Activated CD4-positive, alpha-beta T cell treated with anti-CD3 and anti-CD28 coated beads, Interleukin-2, amount 10 ng/mL, durations not matched to agents 7 days and 5 days (primary cell): ENCODE results near the gene CACNA1C. TPM values are rescaled to one million over a fixed set of nuclear protein-coding genes. Genes with fewer than 3 reads are reported as not detected.
"Not testable (repeated sequence)": the region's sequence is repeated elsewhere in the genome, so short reads cannot be mapped to it uniquely, and the experiment has no call there.

Experiments used
- CTCF ChIA-PET: fragments of 350-600 bp; sonication (Branson Sonifier 250); formaldehyde crosslinking; loops from one replicate; lab custom pipeline; 2021; ENCODE audit warnings: antibody characterized with exemption; lab: Charles Lee
- POLR2A ChIA-PET: fragments of 350-600 bp; sonication (Branson Sonifier 250); formaldehyde crosslinking; loops from one replicate; lab custom pipeline; 2021; ENCODE audit warnings: antibody characterized with exemption; lab: Charles Lee
- DNase-seq: peaks from one replicate; pipeline ENCODE4 v3.0.0-alpha.2; 2020
- H3K27ac Mint-ChIP-seq: one replicate; pipeline ENCODE4 v1.8.0; 2021; ENCODE audit warnings: mild to moderate bottlenecking, moderate library complexity, mixed read lengths
- H3K27me3 Mint-ChIP-seq: one replicate; pipeline ENCODE4 v1.8.0; 2021; ENCODE audit warnings: mixed read lengths
- H3K36me3 Mint-ChIP-seq: one replicate; pipeline ENCODE4 v1.8.0; 2021; ENCODE audit warnings: low read depth, mixed read lengths
- H3K4me1 Mint-ChIP-seq: one replicate; pipeline ENCODE4 v1.8.0; 2021; ENCODE audit warnings: mixed read lengths
- H3K4me3 Mint-ChIP-seq: one replicate; pipeline ENCODE4 v1.8.0; 2021; ENCODE audit warnings: mild to moderate bottlenecking, moderate library complexity, mixed read lengths
- H3K9me3 Mint-ChIP-seq: one replicate; pipeline ENCODE4 v1.8.0; 2021; ENCODE audit warnings: mixed read lengths
- total RNA-seq, 2 experiments: library from RNA; stranded (reverse); gene quantifications; one replicate each; pipeline ENCODE4 v1.2.3, GENCODE V29; 2021

The CACNA1C gene
- total RNA-seq, 2 experiments from 2014 or later, result 0.12 to 0.15 TPM

DNA sequence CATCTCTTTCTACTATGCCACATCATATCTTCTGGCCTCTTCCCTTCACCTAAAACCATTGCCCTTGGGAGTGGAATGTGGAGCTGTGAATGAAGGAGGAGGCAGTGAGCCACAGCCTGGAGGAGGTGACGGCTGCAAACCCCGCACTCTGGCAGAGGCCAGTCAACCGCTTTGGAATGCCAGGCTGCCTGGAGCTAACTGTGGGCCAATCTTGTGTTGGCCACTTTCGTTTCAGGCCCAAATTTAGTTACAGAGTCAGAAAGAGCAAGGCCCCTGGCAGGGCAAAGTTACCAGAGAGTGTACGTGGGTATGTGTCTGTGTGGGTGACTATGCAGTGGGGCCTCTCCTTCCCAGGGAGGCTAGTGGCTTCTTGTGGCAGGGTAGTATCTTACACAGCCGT, 40.1 kb downstream of the CACNA1C start:
- no peak for DNase-seq
- Mint-ChIP-seq H3K36me3 (no peaks in the 10 kb centered on the region), H3K4me1 (peaks cover 6% of the 10 kb centered on the region), H3K27me3 (no peaks in the 10 kb centered on the region), H3K9me3 (no peaks in the 10 kb centered on the region), H3K4me3 (no peak overlapping the region), H3K27ac (no peak overlapping the region)
- ChIA-PET POLR2A (no interaction called here), CTCF (no interaction called here)

- Mint-ChIP-seq H3K36me3 (no peaks in the 10 kb centered on the region), H3K27me3 (no peaks in the 10 kb centered on the region), H3K4me1 (peaks cover 6% of the 10 kb centered on the region), H3K9me3 (no peaks in the 10 kb centered on the region), H3K4me3 (no peak overlapping the region), H3K27ac (no peak overlapping the region)
- ChIA-PET POLR2A (no interaction called here), CTCF (no interaction called here)
- no peak for DNase-seq
Measured at GRCh38 chr12:2094597-2094996, 41.8 kb downstream of the CACNA1C start.

DNA sequence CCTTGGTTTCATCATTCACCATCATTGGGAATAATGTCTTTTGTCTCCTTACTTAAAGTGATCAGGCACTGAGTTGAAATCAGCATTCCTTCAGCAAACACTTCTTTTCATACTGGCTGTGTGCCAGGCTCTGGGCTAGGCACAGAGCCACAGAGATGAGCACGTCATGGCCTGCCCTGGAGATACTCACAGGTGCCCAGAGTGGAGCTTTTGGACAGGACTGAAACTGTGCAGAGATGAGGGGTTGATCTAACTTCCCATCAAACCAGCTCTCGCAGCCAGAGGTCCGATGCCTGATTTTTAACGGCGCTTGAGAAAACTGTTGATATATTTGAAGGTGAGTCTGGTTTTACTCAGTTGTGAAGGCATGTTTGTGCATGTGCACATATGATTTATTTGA, 43.1 kb downstream of the CACNA1C start:
- H3K4me1 Mint-ChIP-seq, result peaks cover 6% of the 10 kb centered on the region
- POLR2A ChIA-PET, result no interaction called here
- CTCF ChIA-PET, result no interaction called here
- no peak for DNase-seq
- H3K4me3 Mint-ChIP-seq, result no peak overlapping the region
- no peaks in the 10 kb centered on the region for H3K9me3 Mint-ChIP-seq
- H3K27me3 Mint-ChIP-seq, result no peaks in the 10 kb centered on the region
- H3K27ac Mint-ChIP-seq, result no peak overlapping the region
- no peaks in the 10 kb centered on the region for H3K36me3 Mint-ChIP-seq

GRCh38 chr12:2097617-2098016, 44.8 kb downstream of the CACNA1C start:
- no peaks in the 10 kb centered on the region for H3K27me3 Mint-ChIP-seq
- no peaks in the 10 kb centered on the region for H3K9me3 Mint-ChIP-seq
- no peaks in the 10 kb centered on the region for H3K36me3 Mint-ChIP-seq
- no peak overlapping the region for H3K4me3 Mint-ChIP-seq
- CTCF ChIA-PET, result no interaction called here
- H3K27ac Mint-ChIP-seq, result no peak overlapping the region
- POLR2A ChIA-PET, result no interaction called here
- no peak for DNase-seq
- peaks cover 6% of the 10 kb centered on the region for H3K4me1 Mint-ChIP-seq

GRCh38 chr12:2098852-2099251, 46.1 kb downstream of the CACNA1C start:
- H3K36me3 Mint-ChIP-seq, result no peaks in the 10 kb centered on the region
- no peak overlapping the region for H3K27ac Mint-ChIP-seq
- no peaks in the 10 kb centered on the region for H3K27me3 Mint-ChIP-seq
- no peak overlapping the region for H3K4me3 Mint-ChIP-seq
- ChIA-PET POLR2A (no interaction called here), CTCF (no interaction called here)
- no peak for DNase-seq
- H3K9me3 Mint-ChIP-seq, result no peaks in the 10 kb centered on the region
- peaks cover 6% of the 10 kb centered on the region for H3K4me1 Mint-ChIP-seq

GRCh38 chr12:2099595-2099994, 46.8 kb downstream of the CACNA1C start:
- no peak overlapping the region for H3K4me3 Mint-ChIP-seq
- CTCF ChIA-PET, result no interaction called here
- no peaks in the 10 kb centered on the region for H3K9me3 Mint-ChIP-seq
- no peak overlapping the region for H3K27ac Mint-ChIP-seq
- H3K4me1 Mint-ChIP-seq, result peaks cover under 1% of the 10 kb centered on the region
- POLR2A ChIA-PET, result no interaction called here
- no peaks in the 10 kb centered on the region for H3K27me3 Mint-ChIP-seq
- DNase-seq, result no peak
- H3K36me3 Mint-ChIP-seq, result no peaks in the 10 kb centered on the region

DNA sequence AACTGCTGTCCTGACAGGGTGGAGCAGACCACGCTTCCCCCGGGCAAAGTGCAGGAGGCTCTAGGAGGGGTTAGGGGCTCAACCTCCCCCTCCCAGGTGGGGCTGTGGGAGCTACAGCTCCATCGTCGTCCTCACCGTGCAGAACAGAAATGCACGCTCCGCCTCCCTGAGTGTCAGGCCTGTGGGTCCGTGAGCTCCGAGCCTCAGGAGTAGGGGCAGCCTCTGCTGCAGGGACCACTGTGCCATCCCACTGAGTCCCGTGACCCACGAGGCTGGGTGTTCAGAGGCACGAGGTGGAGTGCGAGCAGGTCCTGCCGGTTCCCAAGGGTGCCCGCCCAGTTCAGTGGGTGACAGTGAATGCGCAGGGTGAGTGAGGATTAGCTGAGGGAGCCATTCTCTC, 48.6 kb downstream of the CACNA1C start:
- H3K27me3 Mint-ChIP-seq, result no peaks in the 10 kb centered on the region
- CTCF ChIA-PET, result no interaction called here
- no peak overlapping the region for H3K27ac Mint-ChIP-seq
- POLR2A ChIA-PET, result no interaction called here
- no peaks in the 10 kb centered on the region for H3K4me1 Mint-ChIP-seq
- no peak for DNase-seq
- H3K4me3 Mint-ChIP-seq, result no peak overlapping the region
- H3K36me3 Mint-ChIP-seq, result no peaks in the 10 kb centered on the region
- no peaks in the 10 kb centered on the region for H3K9me3 Mint-ChIP-seq

- Mint-ChIP-seq H3K4me3 (no peak overlapping the region), H3K4me1 (no peaks in the 10 kb centered on the region), H3K36me3 (no peaks in the 10 kb centered on the region), H3K9me3 (no peaks in the 10 kb centered on the region), H3K27me3 (no peaks in the 10 kb centered on the region), H3K27ac (no peak overlapping the region)
- no peak for DNase-seq
- ChIA-PET CTCF (no interaction called here), POLR2A (no interaction called here)
Measured at GRCh38 chr12:2101771-2102170, 49.0 kb downstream of the CACNA1C start.

DNA sequence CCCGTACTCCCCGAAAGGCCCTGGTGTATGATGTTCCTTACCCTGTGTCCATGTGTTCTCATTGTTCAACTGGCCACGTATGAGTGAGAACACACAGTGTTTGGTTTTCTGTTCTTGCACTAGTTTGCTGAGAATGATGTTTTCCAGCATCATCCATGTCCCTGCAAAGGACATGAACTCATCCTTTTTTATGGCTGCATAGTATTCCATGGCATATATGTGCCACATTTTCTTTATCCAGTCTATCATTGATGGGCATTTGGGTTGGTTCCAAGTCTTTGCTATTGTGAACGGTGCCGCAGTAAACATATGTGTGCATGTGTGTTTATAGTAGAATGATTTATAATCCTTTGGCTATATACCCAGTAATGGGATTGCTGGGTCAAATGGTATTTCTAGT, 49.9 kb downstream of the CACNA1C start:
- H3K27ac Mint-ChIP-seq, DNase-seq, H3K36me3 Mint-ChIP-seq, H3K4me3 Mint-ChIP-seq, H3K27me3 Mint-ChIP-seq, H3K9me3 Mint-ChIP-seq, H3K4me1 Mint-ChIP-seq, POLR2A ChIA-PET, CTCF ChIA-PET: not testable (repeated sequence)

GRCh38 chr12:2105387-2105786, 52.6 kb downstream of the CACNA1C start:
- CTCF ChIA-PET, H3K27me3 Mint-ChIP-seq, H3K4me3 Mint-ChIP-seq, DNase-seq, H3K9me3 Mint-ChIP-seq, POLR2A ChIA-PET, H3K4me1 Mint-ChIP-seq, H3K36me3 Mint-ChIP-seq, H3K27ac Mint-ChIP-seq: not testable (repeated sequence)

DNA sequence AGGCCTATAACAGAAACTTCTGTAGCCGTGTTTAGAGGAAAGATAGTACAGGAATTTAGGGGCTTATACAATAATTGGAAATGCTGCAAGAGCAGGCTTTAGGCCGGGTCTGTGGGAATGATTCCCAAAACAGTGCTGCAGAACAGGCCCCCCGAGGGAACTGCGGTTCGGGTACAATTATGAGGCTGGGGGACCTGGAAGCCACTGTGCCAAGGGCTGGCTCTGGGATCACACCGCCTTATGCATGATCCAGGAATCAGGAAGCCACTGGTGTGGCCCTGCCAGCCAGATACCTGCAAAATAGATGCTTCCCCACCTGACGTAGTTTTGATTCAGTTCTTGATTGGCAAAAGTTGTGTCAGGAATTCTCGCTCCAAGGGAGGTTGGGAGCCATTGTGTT, 55.4 kb downstream of the CACNA1C start:
- no peaks in the 10 kb centered on the region for H3K4me1 Mint-ChIP-seq
- ChIA-PET CTCF (no interaction called here), POLR2A (no interaction called here)
- no peak overlapping the region for H3K27ac Mint-ChIP-seq
- H3K4me3 Mint-ChIP-seq, result no peak overlapping the region
- DNase-seq, result no peak
- no peaks in the 10 kb centered on the region for H3K9me3 Mint-ChIP-seq
- no peaks in the 10 kb centered on the region for H3K27me3 Mint-ChIP-seq
- H3K36me3 Mint-ChIP-seq, result no peaks in the 10 kb centered on the region

- POLR2A ChIA-PET, result no interaction called here
- no peak overlapping the region for H3K4me3 Mint-ChIP-seq
- no peaks in the 10 kb centered on the region for H3K27me3 Mint-ChIP-seq
- CTCF ChIA-PET, result no interaction called here
- H3K4me1 Mint-ChIP-seq, result no peaks in the 10 kb centered on the region
- no peak for DNase-seq
- H3K27ac Mint-ChIP-seq, result no peak overlapping the region
- H3K9me3 Mint-ChIP-seq, result no peaks in the 10 kb centered on the region
- no peaks in the 10 kb centered on the region for H3K36me3 Mint-ChIP-seq
Measured at GRCh38 chr12:2108975-2109671, 56.3 kb downstream of the CACNA1C start.

GRCh38 chr12:2110127-2110526, 57.3 kb downstream of the CACNA1C start:
- Mint-ChIP-seq H3K9me3 (no peaks in the 10 kb centered on the region), H3K4me1 (no peaks in the 10 kb centered on the region), H3K36me3 (no peaks in the 10 kb centered on the region), H3K4me3 (no peak overlapping the region), H3K27me3 (no peaks in the 10 kb centered on the region), H3K27ac (no peak overlapping the region)
- ChIA-PET CTCF (interaction anchor here (1.5 kb wide), 1 partner anchor 30 kb away, joined by 3 read pairs; no protein-coding TSS in a partner anchor), POLR2A (no interaction called here)
- no peak for DNase-seq
